HG03469 (cell line): ENCODE results near the gene TSEN15.
"Not testable (repeated sequence)": the region's sequence is repeated elsewhere in the genome, so short reads cannot be mapped to it uniquely, and the experiment has no call there.

Experiments
- ATAC-seq: cut with Tn5 transposase; IDR thresholded peaks from one replicate; pipeline ENCODE4 v1.9.1; 2021; ENCODE audit warnings: mild to moderate bottlenecking, moderate library complexity, moderate number of reproducible peaks; ENCODE audit not compliant: unreplicated experiment

The TSEN15 gene

GRCh38 chr1:184096005-184096404 lies 44.5 kb downstream of the TSEN15 start:
- ATAC-seq, result no peak

GRCh38 chr1:184096580-184096979 lies 45.0 kb downstream of the TSEN15 start:
- ATAC-seq, result not testable (repeated sequence)

GRCh38 chr1:184101141-184101540 lies 49.6 kb downstream of the TSEN15 start:
- no peak for ATAC-seq

DNA sequence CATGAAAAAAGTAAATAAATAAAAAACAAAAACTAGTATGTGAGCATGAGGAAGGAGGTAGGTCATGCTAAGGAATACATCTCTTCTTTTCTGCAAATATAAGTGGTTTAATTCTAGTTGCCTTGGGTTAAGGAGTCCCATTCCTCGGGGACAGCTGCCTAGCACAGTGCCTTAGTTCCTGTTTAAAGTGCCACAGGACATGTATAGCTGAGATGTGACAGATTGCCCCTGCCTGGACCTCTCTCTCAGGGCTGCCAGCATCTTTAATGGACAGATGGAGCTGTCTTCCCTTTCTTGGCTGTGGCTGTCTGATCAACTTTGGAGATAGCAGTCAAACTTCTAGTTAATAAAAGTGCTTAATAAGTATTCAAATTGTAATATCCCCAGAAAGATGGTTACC lies 50.0 kb downstream of the TSEN15 start:
- no peak for ATAC-seq

DNA sequence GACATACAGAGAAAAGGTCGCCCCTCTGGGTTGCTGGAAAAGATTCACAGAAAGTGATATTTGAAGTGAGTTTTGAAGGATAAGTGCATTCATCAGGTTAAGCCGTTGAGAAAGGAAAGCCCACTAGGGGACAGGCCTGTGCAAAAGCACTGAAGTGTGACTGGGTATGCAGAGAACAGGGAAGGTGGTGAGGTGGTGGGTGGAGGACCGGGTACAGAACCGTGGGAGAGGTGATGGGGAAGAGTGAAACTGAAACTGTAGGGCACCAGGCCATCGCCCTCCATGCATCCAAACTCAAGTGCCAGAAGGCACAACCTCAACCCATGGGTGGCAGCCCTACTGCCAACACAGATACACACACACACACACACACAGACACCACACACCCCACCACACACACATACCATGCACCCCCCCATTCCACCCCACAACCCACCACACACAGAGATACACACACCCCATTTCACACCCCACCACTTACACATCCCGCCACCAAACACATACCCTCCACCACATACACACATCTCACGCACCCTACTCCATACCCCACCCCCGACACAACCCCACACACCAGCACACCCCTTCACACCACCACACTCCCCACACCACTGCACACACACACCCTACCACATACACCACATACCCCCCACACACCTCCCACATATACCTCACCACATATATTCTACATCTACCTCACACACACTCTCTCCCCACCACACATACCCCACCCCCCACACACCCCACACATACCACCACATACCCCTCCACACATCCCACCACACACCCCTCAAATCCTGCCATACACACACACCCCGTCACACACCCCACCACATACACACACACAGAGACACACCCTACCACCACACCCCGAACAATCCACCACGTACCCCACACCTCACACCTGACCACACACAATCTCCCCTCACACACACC lies 59.0 kb downstream of the TSEN15 start:
- no peak for ATAC-seq

GRCh38 chr1:184112176-184112948 lies 60.8 kb downstream of the TSEN15 start:
- ATAC-seq, result no peak

- no peak for ATAC-seq
Observed at GRCh38 chr1:184113251-184113650, 61.7 kb downstream of the TSEN15 start.

- no peak for ATAC-seq
Observed at GRCh38 chr1:184114818-184115398, 63.4 kb downstream of the TSEN15 start.

GRCh38 chr1:184116287-184116686 lies 64.8 kb downstream of the TSEN15 start:
- no peak for ATAC-seq

GRCh38 chr1:184118046-184118445 lies 66.5 kb downstream of the TSEN15 start:
- no peak for ATAC-seq
